Measurements from ENCODE around the gene A4GALT.

- TF ChIP-seq CREB1 (IDR thresholded peaks at IDR 0.05), result no peak
- TF ChIP-seq CREB1 (CRISPR knock-in tag; IDR thresholded peaks at IDR 0.05), result no peak
- TF ChIP-seq, protein P1, sequence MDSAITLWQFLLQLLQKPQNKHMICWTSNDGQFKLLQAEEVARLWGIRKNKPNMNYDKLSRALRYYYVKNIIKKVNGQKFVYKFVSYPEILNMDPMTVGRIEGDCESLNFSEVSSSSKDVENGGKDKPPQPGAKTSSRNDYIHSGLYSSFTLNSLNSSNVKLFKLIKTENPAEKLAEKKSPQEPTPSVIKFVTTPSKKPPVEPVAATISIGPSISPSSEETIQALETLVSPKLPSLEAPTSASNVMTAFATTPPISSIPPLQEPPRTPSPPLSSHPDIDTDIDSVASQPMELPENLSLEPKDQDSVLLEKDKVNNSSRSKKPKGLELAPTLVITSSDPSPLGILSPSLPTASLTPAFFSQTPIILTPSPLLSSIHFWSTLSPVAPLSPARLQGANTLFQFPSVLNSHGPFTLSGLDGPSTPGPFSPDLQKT (CRISPR knock-in tag; IDR thresholded peaks at IDR 0.05; ENCODE audit: borderline replicate concordance), result no peak
- no peak for TF ChIP-seq ADNP (CRISPR knock-in tag; IDR thresholded peaks at IDR 0.05)
- TF ChIP-seq MXI1 (IDR thresholded peaks at IDR 0.05; ENCODE audit: borderline replicate concordance, low read depth, low read length), result no peak
- no peak for TF ChIP-seq ELF4 (CRISPR knock-in tag; IDR thresholded peaks at IDR 0.05; ENCODE audit: borderline replicate concordance)
- no peak for TF ChIP-seq ZBTB3 (CRISPR knock-in tag; IDR thresholded peaks at IDR 0.05; ENCODE audit: borderline replicate concordance, low read depth)
- no peak for TF ChIP-seq SMC3 (IDR thresholded peaks at IDR 0.05; ENCODE audit: low read length)
- TF ChIP-seq, protein P2, sequence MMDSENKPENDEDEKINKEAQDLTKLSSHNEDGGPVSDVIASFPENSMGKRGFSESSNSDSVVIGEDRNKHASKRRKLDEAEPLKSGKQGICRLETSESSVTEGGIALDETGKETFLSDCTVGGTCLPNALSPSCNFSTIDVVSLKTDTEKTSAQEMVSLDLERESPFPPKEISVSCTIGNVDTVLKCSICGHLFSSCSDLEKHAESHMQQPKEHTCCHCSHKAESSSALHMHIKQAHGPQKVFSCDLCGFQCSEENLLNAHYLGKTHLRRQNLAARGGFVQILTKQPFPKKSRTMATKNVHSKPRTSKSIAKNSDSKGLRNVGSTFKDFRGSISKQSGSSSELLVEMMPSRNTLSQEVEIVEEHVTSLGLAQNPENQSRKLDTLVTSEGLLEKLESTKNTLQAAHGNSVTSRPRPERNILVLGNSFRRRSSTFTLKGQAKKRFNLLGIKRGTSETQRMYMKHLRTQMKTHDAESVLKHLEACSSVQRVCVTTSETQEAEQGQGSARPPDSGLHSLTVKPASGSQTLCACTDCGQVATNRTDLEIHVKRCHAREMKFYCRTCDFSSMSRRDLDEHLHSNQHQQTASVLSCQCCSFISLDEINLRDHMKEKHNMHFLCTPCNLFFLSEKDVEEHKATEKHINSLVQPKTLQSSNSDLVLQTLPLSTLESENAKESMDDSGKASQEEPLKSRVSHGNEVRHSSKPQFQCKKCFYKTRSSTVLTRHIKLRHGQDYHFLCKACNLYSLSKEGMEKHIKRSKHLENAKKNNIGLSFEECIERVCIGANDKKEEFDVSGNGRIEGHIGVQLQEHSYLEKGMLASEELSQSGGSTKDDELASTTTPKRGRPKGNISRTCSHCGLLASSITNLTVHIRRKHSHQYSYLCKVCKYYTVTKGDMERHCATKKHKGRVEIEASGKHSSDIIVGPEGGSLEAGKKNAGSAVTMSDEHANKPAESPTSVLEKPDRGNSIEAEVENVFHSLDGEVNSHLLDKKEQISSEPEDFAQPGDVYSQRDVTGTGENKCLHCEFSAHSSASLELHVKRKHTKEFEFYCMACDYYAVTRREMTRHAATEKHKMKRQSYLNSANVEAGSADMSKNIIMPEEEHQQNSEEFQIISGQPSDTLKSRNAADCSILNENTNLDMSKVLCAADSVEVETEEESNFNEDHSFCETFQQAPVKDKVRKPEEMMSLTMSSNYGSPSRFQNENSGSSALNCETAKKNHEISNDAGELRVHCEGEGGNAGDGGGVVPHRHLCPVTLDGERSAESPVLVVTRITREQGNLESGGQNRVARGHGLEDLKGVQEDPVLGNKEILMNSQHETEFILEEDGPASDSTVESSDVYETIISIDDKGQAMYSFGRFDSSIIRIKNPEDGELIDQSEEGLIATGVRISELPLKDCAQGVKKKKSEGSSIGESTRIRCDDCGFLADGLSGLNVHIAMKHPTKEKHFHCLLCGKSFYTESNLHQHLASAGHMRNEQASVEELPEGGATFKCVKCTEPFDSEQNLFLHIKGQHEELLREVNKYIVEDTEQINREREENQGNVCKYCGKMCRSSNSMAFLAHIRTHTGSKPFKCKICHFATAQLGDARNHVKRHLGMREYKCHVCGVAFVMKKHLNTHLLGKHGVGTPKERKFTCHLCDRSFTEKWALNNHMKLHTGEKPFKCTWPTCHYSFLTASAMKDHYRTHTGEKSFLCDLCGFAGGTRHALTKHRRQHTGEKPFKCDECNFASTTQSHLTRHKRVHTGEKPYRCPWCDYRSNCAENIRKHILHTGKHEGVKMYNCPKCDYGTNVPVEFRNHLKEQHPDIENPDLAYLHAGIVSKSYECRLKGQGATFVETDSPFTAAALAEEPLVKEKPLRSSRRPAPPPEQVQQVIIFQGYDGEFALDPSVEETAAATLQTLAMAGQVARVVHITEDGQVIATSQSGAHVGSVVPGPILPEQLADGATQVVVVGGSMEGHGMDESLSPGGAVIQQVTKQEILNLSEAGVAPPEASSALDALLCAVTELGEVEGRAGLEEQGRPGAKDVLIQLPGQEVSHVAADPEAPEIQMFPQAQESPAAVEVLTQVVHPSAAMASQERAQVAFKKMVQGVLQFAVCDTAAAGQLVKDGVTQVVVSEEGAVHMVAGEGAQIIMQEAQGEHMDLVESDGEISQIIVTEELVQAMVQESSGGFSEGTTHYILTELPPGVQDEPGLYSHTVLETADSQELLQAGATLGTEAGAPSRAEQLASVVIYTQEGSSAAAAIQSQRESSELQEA (CRISPR knock-in tag; IDR thresholded peaks at IDR 0.05; ENCODE audit: not compliant biosample characterization), result no peak
- no peak for TF ChIP-seq HNRNPH1 (optimal IDR thresholded peaks at IDR 0.05; ENCODE audit: low read depth, low read length)
- no peak for TF ChIP-seq ZNF207 (IDR thresholded peaks at IDR 0.05; ENCODE audit: borderline replicate concordance)
- TF ChIP-seq POLR2AphosphoS5 (IDR thresholded peaks at IDR 0.05; ENCODE audit: low read depth, low read length), result no peak
These were observed 34.6 kb downstream of the A4GALT start for GRCh38 chr22:42685941-42686653.

Data from HepG2 (cell line).